HuH-7 (cell line): ENCODE data around the gene METAP1.
"Not testable (repeated sequence)": the region's sequence is repeated elsewhere in the genome, so short reads cannot be mapped to it uniquely, and the experiment has no call there.

Experiments
- DNase-seq: peaks from one replicate; pipeline ENCODE4 v3.0.0; 2011; ENCODE audit warnings: low spot score

Gene METAP1

DNA sequence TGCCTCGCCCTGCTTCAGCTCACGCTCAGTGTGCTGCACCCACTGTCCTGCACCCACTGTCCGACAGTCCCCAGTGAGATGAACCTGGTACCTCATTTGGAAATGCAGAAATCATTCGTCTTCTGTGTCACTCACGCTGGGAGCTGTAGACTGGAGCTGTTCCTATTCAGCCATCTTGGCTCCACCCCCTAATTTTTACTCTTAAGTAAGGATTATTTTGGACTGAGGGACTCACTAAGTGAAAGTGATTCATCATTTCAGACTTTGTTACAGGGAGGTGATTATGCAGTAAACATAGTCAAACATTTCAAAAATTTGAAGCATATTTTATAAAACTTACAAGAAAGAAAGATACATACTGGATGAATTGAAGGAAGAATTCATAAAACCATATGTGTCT is 104.3 kb downstream of the METAP1 start:
- not testable (repeated sequence) for DNase-seq

DNA sequence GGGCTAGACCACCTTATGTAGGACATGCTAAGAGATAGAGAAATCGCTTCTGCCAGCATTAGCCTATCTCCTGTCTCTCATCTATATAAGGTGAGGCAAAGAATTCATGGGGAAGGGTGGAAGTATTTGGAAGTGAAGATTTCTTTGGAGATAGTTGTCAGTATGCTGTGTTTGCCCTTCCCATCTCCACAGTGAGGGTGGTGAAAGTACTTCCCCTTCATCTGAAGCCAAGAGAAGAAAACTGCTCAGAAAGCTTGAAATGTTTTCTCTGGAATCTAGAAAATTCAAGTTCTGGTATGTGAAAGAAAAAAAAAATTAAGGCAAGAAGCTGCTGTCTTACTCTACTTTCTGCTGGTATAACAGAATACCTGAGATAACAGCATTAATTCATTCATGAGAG is 105.4 kb downstream of the METAP1 start:
- DNase-seq: no peak

DNA sequence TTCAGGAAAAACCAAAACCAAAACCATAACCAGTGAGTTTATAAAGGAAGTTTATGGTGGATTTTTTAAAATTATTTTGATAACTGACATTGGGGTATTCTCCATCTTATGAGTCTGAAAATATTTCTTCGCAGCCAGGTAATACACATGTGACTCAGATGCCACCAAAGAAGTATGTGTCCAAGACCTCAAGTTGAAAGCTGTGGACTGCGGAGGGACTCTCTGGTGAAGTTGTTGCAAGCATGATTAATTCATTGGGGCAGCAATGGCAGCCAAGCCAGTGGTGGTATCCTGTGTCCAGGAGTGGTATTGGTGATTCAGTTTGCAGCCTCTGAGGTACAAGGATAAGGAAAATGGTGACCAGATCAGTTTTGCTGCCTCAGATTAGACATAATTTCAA is 107.1 kb downstream of the METAP1 start:
- DNase-seq: no peak

DNA sequence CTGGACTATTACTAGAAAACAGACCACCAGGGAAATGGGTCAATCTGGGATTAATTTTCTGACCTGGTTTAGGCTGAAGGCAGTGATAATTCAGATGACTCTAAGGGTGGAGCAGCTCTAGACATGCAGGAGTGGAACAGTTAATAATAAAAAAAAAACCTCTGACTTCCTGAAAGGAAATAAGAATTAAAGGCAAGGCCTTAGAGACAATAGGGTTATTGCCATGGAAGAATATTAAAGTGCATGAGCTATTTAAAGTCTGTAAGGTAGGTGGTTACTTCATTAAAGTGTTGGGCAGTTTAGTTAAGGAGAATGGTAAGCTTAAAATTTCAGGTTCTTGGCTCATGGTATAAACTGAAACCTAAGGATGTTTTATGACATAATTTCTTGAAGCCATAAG is 107.6 kb downstream of the METAP1 start:
- no peak for DNase-seq

DNA sequence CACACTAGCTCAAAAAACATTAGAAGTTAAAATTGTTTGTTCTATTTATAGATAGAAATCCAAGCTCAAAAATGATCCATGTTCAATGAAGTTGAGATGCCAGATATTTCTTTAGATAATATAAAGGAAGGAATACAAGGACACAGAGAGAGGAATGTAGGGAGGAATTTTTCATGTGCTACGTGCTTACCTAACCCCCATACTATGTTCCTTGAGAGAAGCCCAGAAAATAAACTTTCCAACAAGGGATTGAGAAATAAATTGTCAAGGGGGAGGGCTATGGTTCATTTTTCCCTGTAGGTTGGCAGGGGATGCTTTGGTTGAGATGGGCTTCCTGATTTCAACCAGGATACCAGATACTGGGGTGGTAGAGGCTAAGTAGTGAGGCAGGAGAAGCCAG is 108.6 kb downstream of the METAP1 start:
- DNase-seq: no peak

DNA sequence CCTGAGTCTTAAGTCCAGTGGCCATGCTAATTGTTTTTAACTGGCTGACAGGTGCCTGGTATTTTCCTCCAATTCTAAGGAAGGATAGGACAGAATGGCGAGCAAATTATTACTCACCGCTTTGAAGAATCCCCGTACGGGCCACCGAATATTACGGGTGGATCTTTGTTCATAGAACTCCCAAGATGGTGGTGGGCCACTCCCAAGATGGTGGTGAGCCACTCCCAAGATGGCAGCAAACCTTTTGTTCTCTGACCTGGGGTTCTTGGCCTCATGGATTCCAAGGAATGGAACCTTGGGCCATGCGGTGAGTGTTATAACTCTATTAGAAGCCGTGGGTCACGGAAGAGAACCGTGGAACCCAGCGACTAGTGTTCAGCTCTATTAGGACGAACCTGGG is 113.8 kb downstream of the METAP1 start:
- not testable (repeated sequence) for DNase-seq
